Body of pancreas (tissue), 4 donors: ENCODE measurements around the gene PAPPA. TPM values are rescaled to one million over a fixed set of nuclear protein-coding genes. Genes with fewer than 3 reads are reported as not detected.

Source experiments
- ATAC-seq: fragments of 150-250 bp; one replicate; pipeline ENCODE4 v1.9.1; 2016
- DNase-seq, 4 donors: peaks; one replicate each; pipeline ENCODE4 v3.0.0-alpha.2; 2019
- H3K27ac ChIP-seq, 4 donors: fragments of 200-600 bp; sonication (generic); 1 replicate in 3 of 4; 2 replicates in 1 of 4; pipeline versions ENCODE4 v1.5.1 to v1.6.1; 2016 to 2019; ENCODE audit warnings: mild to moderate bottlenecking in 1 of 4, mixed read lengths in 1 of 4, moderate library complexity in 1 of 4
- H3K27me3 ChIP-seq, 2 donors: fragments of 200-600 bp; sonication (generic); one replicate each; pipeline ENCODE4 v1.6.0; 2016; ENCODE audit warnings: mild to moderate bottlenecking in 1 of 2
- H3K36me3 ChIP-seq, 2 donors: fragments of 200-600 bp; sonication (generic); replicated peaks in 1 of 2; 2 replicates each; pipeline ENCODE4 v1.5.1; 2016; ENCODE audit warnings: low read depth in 2 of 2; ENCODE audit not compliant: insufficient read depth in 1 of 2
- H3K4me1 ChIP-seq: fragments of 200-600 bp; sonication (generic); one replicate; pipeline ENCODE4 v1.6.0; 2016
- H3K4me3 ChIP-seq, 2 donors: fragments of 200-600 bp; sonication (generic); 1 replicate in 1 of 2; 2 replicates in 1 of 2; pipeline ENCODE4 v1.5.1; 2016 to 2019
- H3K9me3 ChIP-seq, 3 donors: fragments of 200-600 bp; sonication (generic); 1 replicate in 2 of 3; 2 replicates in 1 of 3; pipeline ENCODE4 v1.5.1; 2016
- CTCF ChIP-seq, 7 experiments: fragments of 450-650 bp in 4 of 7; fragments of 200-600 bp in 3 of 7; sonication (generic) in 3 of 7; IDR thresholded peaks; one replicate each; pipeline ENCODE4 v1.5.1; 2016 to 2019; ENCODE audit warnings: antibody characterized with exemption in 7 of 7
- POLR2A ChIP-seq, 3 donors: fragments of 450-650 bp; IDR thresholded peaks; one replicate each; pipeline ENCODE4 v1.6.1; 2016; ENCODE audit warnings: antibody characterized with exemption in 3 of 3, mild to moderate bottlenecking in 2 of 3
- WGBS, 2 donors: methylation state at CpG; one replicate each; pipeline ENCODE4 v1.1.5; 2017; 5-methylcytosine and 5-hydroxymethylcytosine counted together
- intact Hi-C: fragments of 100-400 bp; cut with DNase I; formaldehyde crosslinking; loops from one replicate; pipeline ENCODE4 v1.15.1; 2023
- total RNA-seq, 2 donors: library from RNA; depleted of rRNA; stranded (reverse); fragments of >200 nt; gene quantifications; one replicate each; pipeline ENCODE4 v1.1.0, GENCODE V29; 2016

The PAPPA gene
- total RNA-seq, 2 donors from 2014 or later = 1.0 to 2.0 TPM

- H3K27me3 ChIP-seq = no peaks in the 10 kb centered on the region
- WGBS, 2 donors = 88 to 90% methylated on average over 6 of the region's 6 CpGs
Measured at GRCh38 chr9:116332090-116332489, 178.5 kb downstream of the PAPPA start.

GRCh38 chr9:116333254-116333653 lies 179.7 kb downstream of the PAPPA start:
- Histone ChIP-seq H3K36me3 (no peaks in the 10 kb centered on the region), H3K9me3 (no peaks in the 10 kb centered on the region), H3K4me1 (peaks cover 10% of the 10 kb centered on the region), H3K27ac (no peak overlapping the region), H3K4me3 (no peak overlapping the region), H3K27me3 (no peaks in the 10 kb centered on the region)
- TF ChIP-seq CTCF (IDR thresholded peaks at IDR 0.05) (no peak), POLR2A (IDR thresholded peaks at IDR 0.05) (no peak)
- ATAC-seq (no peak), DNase-seq (no peak)
- intact Hi-C loops = no loop called here
- 75 to 91% methylated on average over 3 of the region's 3 CpGs for WGBS, 2 donors

More at GRCh38 chr9:116332090-116332489, 178.5 kb downstream of the PAPPA start:
- DNase-seq (no peak), ATAC-seq (no peak)
- TF ChIP-seq POLR2A (IDR thresholded peaks at IDR 0.05) (no peak), CTCF (IDR thresholded peaks at IDR 0.05) (no peak)
- no peak overlapping the region for H3K4me3 ChIP-seq
- no peaks in the 10 kb centered on the region for H3K36me3 ChIP-seq
- intact Hi-C loops = no loop called here
- H3K4me1 ChIP-seq = peaks cover 9% of the 10 kb centered on the region
- no peak overlapping the region for H3K27ac ChIP-seq
- no peaks in the 10 kb centered on the region for H3K9me3 ChIP-seq

GRCh38 chr9:116334546-116335150 lies 181.1 kb downstream of the PAPPA start:
- Histone ChIP-seq H3K9me3 (no peaks in the 10 kb centered on the region), H3K36me3 (no peaks in the 10 kb centered on the region), H3K4me3 (no peak overlapping the region), H3K27ac (no peak overlapping the region), H3K4me1 (peaks cover 10% of the 10 kb centered on the region), H3K27me3 (no peaks in the 10 kb centered on the region)
- ATAC-seq = no peak
- TF ChIP-seq POLR2A (IDR thresholded peaks at IDR 0.05) = no peak
- TF ChIP-seq CTCF (IDR thresholded peaks at IDR 0.05) = no peak
- no peak for DNase-seq
- WGBS, 2 donors = 47 to 53% methylated on average over 17 to 19 of the region's 19 CpGs
- intact Hi-C loops = no loop called here

- Histone ChIP-seq H3K27me3 (no peaks in the 10 kb centered on the region), H3K4me3 (no peak overlapping the region), H3K4me1 (peaks cover 10% of the 10 kb centered on the region), H3K36me3 (no peaks in the 10 kb centered on the region), H3K9me3 (no peaks in the 10 kb centered on the region), H3K27ac (no peak overlapping the region)
- TF ChIP-seq POLR2A (IDR thresholded peaks at IDR 0.05) = no peak
- TF ChIP-seq CTCF (IDR thresholded peaks at IDR 0.05) = no peak
- DNase-seq = no peak
- ATAC-seq = no peak
- intact Hi-C loops = no loop called here
- 61 to 64% methylated on average over 4 of the region's 4 CpGs for WGBS, 2 donors
Measured at GRCh38 chr9:116335392-116335791, 181.8 kb downstream of the PAPPA start.
